Activated CD4-positive, alpha-beta T cell treated with anti-CD3 and anti-CD28 coated beads, Interleukin-2, amount 50 U/mL, for 1 hour (primary cell): ENCODE results near the gene GINS2.

Source experiments
- DNase-seq: peaks from one replicate; pipeline ENCODE4 v3.0.0-alpha.2; 2020

The GINS2 gene

DNA sequence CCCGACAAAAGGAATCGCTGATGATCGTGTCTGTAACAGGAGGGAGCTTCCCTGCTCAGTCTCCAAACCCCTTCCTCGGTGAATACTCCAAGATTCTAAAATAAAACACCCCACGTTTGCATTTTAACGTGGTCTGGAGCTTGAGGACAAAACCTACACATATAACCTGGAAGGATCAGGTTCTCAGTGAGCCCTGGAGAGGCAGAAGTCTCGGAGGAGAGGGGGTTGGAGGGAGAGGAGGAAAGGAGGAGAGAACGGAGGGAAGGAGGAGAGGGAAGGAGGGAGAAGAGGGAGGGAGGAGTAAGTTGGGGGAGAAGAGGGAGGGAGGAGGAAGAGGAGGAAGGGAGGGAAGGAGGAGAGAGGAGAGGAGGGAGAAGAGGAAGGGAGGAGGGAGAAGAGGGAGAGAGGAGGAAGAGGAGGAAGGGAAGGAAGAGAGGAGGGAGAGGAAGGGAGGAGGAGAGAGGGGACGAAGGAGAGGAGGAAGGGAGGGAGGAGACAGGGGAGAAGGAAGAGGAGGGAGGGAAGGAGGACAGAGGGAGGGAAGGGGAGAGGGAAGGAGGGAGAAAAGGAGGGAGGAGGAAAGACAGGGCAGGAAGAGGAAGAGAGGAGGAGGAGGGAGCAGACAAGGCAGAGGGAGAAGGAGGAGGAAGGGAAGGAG, 27.4 kb upstream of the GINS2 start:
- DNase-seq, result no peak

DNA sequence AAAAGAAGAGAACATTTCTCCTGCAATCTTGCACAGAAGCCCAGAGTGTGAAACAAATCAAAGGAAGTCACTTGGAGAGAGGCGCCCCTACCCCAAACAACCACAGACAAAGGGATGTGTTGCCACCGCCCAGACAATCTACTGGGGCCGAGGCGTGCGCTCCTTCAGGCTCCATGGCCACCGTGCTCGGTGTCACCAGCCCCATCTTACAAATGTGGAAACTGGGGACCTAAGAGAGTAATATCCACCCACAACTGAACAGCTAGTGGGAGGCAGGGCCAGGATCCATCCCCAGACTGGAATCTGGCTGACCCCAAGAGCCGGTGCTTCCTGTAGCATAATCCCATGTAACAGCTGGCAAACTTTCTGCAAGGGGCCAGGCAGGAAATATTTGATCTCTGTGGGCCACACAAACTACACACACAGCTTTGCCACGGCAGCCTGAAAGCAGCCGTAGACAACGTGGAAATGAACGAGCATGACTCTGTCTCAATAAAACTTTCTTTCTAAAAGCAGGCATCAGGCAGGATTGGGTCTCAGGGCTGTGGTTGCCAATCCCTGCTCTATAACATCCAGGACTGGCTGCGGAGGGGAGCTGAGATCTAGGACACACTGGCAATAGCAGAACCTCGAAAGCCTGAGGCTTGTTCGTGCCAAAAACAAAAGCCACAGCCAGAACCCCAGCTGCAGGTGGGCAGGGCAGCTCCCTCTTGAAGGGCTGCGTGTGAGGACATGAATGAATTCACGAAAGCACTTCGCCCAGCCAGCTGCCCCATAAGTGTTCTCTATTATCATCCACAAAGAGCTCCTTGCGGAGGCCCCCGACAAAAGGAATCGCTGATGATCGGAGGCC, 26.6 kb upstream of the GINS2 start:
- no peak for DNase-seq

DNA sequence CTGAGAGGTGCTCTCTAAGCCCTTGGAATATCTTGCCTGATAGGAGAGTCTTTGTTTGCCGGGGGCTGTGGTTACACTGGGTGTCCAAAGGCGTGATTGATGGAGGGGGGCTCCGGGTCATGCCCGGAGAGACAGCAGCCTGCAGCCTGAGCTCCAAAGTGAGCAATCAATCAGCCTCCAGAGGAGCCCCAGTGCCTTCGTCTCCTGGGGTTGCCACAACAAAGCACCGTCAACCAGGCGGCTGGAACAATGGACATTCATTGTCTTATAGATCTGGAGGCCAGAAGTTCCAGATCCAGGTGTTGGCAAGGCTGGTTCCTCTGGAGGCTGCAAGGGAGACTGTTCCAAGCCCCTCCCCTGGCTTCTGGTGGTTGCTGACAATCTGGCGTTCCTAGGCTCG, 24.0 kb upstream of the GINS2 start:
- no peak for DNase-seq

DNA sequence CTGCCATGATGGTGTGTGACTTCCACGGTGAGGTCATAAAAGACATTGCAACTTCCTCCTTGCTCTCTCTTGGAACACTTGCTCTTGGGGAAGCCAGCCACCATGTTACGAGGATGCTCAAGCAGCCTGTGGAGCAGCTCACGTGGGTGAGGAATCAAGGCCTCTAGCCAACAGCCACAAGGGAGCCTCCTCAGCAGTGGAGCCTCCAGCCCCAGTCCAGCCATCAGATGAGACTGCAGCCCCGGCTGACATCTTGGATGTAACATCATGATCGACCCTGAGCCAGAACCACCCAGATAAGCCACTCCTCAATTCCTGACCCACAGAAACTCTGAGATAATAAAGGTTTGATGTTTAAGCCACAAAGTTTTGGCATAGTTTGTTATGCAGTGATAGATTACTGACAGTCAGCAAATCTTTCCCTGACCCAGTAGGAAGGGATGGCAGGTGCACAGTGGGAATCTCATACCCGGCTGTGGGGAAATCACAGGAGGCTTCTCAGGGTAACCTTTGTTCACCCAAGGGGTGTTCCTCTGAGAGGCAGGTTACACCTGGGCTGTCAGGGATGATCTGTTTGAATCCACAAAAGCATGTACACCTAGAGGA, 23.3 kb upstream of the GINS2 start:
- DNase-seq, result no peak

DNA sequence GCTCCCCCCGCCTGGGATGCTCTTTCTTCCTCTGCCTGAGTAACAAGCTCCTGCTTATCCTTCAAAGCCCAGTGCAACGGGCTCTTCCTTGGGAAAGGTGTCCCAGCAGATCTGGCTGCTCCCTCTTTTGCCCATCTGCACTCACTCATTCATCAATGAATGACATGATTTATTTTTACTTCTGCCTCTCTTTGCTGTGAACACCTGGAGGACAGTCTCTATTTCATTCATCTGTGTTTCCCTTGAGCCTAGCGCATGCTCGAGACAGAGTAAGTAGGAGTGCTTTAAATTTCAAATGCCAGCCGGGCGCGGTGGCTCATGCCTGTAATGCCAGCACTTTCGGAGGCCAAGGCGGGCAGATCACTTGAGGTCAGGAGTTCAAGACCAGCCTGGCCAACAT, 22.0 kb upstream of the GINS2 start:
- no peak for DNase-seq

DNA sequence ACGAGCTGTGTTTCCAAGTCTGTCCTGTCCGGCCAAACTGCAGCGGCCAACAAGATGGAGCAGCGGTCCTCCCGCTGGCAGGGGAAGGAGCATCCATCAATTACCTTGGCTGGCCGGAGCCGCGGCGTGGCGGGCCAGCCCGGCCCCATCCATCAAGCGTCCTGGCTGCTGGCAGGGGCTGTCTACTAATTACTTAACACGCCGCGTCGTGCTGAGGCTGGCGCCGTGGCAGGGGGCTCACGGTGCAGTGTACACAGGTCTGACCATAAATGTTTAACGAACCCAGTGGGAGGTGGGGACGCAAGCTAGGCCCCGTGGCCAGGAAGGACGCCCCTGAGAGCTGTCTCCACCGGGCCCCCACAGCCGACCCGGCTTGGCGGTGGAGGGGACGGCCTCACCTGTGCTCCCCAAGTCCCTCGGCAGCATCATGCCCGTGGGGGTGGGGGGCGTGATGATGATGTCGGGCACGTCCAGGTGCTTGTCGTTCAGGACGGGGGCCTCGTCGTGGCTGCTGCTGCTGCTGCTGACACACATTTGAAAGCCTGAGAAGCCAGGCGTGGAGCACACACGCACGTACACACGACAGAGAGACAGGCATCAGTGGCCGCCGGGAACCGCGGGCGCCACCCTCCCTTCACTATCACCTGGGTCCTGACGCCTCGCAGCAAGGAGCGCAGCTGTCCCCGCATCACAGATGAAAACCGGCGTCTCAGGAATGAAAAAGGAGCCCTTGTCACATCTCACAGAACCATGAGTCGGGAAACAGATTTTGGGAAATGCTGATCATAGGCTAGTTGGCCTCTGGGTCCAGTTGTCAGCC, 21.2 kb upstream of the GINS2 start:
- no peak for DNase-seq

DNA sequence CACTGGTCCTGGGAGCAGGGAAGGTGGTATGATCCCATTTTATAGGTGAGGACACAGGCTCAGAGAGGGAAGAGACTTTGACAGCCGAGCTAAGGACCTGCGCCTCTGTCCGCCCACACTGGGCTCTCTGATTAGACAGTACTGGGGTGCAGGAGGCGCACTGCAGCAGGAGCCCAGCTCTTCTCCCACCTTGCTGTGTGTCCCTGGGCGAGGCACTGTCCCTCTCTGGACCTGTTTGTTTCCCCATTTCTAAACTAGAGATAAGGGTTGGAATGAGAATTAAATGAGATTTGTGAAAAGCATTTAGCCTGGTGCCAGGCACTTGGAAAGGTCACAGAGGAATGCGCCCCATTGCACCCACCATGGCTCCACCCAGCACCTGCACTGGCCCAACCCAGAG, 19.6 kb upstream of the GINS2 start:
- DNase-seq, result no peak

DNA sequence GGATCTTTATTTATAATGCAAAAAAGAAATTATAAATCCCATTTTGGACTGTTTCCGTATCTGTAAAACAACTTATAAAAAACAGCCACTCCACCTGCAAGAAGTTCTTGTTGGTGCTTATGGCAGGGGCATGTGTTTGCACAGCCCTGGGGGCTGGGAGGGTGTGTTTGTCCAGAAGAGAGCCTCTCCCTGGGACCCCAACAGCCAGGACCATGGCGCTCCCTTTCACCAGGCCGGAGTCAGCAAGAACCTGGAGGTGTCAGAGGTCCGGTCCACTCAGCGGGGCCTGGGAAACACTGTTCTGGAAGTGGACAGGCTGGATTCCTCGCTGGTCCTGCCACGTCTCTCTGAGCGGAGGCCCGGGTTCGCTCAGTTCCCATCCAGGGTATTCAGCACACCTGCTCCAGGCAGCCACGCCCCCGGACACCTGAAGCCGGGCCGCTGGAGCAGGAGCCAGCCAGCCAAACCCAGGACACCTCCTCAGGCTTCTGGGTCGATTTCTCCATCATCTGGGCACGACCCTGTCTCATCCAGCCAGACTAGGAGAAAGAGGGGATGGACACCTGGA, 18.9 kb upstream of the GINS2 start:
- no peak for DNase-seq

DNA sequence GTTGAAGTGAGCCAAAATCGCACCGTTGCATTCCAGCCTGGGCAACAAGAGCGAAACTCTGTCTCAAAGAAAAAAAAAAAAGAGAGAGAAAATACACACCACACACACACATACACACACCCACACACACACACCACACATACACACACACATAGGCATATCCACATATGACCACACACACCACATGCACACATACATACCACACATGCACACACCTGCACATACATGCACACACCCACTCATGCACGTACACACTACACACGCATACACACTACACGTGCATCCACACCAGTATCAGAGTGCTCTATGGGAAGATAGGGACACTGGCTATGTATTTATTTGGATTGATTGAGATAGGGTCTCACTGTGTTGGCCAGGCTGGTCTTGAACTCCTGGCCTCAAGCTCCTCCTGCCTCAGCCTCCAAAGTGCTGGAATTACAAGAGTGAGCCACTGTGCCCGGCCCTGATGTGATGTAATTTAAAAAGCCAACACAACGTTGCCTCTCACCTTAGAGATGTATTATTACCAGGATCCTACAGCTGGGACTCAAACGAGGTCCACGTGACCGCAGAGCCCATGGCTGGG, 17.8 kb upstream of the GINS2 start:
- no peak for DNase-seq

DNA sequence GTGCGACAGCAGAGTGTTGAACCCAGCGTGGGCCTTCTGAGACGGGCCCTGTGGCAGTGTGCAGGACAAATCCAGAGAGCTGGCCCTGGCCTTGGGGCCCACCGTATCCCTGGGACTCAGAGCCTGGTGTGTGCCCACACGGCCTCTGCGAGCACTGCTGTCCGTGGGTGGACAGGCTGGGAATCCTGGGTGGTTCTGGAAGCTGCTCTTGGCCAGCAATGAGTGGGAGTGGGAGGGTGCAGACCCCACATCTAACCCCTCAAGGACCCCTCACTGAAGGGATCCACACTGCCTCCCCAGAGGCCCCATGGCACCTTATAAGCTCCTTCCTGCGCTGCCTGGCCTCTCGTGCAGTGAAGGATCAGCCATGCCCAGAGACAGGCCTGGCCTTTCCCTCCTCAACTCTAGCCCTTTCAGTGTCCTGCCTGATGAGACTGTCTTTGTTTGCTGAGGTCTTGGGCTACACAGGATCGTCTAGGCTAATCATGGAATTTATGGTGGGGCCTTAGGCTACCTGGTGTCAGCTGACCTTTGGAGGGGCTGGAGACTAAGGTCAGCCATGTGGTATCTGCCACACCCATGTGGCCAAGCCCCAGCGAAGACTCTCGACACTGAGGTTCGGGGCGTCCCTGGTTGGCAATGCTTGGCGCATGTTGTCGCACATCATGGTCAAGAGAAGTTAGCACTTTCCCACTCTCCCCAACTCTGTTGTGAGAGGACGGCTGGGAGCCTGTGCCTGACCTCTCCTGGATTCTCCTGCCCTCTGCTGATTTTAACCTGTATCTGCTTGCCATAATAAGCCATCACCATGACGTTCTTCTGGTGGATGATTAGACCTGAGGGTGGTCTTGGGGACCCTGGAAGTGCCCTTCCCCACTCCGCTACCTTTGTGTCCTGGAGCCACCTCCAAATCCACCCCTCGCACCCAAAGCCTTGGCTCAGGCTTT, 16.4 kb upstream of the GINS2 start:
- no peak for DNase-seq

DNA sequence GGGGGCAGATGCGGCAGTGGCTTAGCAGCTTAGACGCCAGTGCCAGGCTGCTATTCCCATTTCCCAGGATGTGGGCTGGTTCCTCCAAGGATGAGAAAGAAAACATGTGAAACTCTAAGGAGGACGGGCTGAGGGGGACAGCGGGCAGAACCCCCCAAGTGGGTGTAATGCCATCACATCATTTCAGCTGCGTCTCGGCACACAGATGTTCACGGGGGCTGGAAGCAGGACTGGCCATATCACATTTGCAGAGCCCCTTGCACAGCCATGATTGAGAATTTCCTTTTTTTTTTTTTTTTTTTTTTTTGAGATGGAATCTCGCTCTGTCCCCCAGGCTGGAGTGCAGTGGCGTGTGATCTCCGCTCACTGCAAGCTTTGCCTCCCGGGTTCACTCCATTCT, 15.3 kb upstream of the GINS2 start:
- no peak for DNase-seq

DNA sequence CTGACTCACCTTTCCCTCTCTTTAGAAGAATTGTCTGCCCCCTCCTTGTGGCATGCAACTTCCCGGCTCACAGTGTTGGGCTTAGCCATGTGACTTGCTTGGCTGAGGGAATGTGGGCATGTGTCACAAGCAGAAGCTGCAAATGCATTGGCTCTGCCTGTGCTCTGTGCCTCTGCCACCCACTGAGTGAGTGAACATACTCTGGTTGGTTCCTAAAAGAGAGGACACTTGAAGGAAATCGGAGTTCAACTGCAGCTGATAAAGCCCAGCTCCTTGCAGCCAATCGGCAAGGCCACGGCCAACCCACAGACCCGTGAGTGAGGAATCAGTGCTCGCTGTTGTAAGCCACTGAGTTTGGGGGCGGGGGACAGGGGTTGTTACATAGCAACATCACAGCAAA, 10.9 kb upstream of the GINS2 start:
- DNase-seq, result no peak

DNA sequence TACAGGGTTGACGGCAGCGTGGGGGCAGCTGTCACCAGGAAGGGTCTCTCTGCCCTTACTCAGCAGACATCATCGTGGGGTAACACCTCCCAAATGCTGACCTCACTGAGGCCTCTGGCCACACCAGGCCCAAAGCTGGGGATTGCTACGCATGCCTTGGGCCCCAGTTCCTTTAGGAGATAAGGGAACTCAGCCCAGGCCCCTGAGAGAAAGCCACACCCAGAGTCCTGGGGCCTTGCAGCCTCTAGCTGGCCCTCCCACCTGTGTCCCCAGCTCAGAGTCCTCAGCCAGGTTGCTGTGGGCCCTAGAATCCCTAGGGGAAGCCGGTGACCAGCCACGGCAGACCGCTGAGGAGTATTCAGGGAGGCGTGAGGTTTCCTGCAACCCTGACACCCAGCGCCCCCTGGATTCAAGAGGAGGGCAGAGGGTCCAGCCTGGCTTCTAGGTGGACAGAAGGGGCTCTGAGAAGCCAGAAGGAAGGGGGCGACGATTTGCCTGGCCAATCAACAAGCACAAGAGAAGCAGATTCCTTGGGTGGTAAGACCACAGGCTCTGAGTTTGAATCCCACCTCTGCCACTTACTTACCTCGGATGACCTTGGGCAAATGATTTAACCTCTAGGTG, 10.3 kb upstream of the GINS2 start:
- no peak for DNase-seq

DNA sequence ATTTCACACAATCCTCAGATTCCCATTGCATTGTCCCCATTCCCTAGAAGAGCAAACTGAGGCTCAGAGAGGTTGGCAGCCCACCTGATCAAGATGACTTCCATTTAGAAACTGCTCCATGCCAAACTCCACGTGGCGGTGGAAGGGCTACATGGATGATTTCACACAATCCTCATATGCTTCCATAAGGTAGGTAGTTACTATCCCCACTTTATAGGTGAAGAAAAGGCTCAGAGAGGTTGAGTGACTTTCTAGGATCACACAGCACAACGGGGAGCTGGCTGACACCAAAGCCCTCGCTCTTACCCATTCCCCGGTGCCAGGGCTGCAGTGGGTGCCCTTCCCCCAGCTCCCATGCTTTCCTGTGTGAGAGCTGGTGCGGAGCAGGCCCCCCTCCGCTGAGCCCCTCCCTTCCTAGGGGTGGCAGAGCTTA, 9.7 kb upstream of the GINS2 start:
- DNase-seq, result no peak

DNA sequence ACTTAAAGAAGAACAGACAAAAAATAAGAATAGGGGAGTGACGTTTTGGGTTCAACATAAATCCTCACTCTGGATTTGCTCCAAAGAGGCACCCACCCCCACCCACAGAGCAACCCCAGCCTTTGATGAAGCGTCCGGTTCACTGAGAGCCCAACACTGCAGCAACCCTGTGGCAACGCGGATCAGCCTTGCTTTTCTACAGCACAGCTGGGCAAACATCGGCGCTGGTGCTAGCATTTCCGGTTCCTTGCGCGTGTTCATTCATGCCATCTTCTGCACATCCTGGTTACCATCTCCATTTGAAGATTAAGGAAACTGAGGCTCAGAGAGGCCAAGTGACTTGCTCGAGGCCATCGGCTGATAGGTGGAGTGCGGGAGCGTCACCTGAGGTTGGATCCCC, 8.7 kb upstream of the GINS2 start:
- DNase-seq, result no peak

DNA sequence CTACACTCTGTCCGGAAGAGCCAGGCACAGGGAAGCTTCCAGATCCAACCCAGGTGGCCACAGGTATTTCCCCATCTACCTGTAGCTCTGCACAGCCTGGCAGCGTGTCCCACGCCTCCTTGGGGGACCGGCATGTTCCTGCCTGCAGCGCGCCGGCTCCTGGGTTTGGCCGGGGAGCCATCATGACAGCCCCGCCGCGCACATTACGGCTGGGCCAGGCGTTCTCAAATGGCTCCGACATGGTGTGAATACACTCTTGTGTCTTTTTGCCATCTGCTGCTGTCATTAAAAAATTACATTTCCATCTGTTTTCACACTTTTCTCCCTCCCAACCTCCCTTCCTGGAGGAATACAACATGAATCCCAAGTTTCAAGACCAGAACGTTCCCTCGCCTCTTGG, 8.0 kb upstream of the GINS2 start:
- no peak for DNase-seq

DNA sequence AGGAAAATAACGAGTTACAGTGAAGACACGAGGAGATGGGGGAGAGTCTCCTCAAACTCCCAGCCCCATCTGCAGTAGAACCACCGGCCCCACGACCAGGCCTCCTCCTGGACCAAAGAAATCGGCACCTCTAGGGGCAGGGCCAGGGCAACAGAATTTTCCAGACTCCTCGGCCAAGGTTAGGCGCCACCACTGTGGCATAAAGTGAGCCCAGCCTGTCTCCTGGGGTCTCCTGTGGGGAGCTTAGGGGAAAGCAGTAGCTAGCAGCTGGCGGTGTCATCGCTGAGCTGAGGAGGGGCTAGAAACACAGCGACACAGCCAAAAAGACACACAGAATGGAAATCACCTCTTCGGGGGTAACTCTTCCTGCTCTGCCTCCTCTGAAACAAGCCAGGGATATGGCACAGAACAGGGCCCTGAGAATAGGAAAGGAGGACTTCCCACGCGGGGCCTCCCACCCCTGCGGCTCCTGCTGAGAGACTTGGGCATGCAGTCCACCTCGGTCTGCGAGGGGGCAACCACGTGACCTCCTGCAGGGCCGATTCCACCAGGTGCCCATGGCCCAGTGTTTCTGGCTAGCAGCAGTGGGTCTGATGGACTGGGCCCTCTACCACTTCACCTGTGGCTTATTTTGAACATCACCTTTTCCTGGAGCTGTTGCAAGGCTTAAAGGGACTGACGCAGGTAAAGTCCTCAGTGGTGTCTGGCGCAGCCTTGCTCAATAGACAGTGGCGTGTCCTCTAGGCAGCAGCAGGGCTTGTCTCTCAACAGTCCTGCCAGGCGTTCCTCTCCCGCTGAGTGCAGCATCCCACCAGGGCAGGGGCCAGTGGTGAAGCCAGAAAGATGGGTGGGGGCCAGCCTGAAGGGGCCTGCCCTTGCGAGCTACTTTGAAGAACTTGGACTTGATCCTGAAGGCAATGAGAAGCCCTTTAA, 6.7 kb upstream of the GINS2 start:
- DNase-seq, result no peak

DNA sequence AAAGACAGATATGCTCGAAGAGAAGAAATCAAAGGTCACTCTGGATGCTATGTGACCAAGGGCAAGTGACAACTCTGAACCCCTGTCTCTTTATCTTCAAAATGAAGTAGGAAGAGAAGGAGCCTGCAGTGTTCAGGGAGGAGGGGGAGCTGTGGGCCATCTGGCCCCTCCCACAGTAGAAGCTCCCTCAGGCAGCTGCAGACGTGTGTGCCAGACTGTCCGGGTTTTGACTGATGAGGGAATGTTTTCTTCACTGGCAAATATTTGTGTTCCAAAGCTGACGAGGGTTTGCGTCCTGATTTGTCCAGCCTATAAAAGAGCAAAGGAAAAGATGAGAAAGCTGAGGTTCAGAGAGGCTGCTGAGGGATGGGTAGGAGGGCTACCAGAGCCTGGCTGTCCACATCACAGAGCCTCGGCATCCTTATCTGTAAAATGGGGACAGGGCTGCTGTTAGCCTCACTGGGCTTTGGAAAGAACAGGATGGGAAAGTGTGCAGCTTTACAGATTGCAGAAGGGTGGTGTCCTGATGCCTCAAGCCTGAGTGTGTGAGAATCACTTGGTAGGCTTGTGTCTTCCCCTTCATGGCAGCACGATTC, 1.8 kb upstream of the GINS2 start:
- DNase-seq, result no peak

DNA sequence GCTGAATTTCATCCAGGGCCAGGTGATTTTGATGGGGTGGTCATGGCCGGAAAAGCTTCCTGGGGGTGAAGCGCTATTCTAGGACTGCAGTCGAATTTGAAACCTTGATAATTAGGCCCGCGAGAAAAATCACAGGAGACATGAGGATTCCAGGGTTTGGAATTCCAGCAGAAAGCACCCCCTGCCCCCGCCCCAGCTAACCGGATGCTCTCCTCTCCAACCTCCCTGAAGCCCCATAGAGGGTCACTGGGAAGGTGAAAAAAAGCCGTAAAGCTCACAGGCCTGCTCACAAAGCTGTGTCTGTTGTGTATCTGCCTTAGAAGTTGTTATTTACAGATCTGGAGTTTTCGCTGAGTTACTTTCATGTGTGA, 1.2 kb upstream of the GINS2 start:
- no peak for DNase-seq
